Brain microvascular endothelial cell (primary cell): ENCODE results near the gene MYD88.

Experiments used
- DNase-seq: peaks from one replicate; pipeline ENCODE4 v3.0.0-alpha.2; 2020
- H3K27ac ChIP-seq: fragments of 250-450 bp; sonication (Bioruptor Pico); 2 replicates; pipeline ENCODE4 v1.5.1; 2020; ENCODE audit warnings: mild to moderate bottlenecking, moderate library complexity
- H3K27me3 ChIP-seq: fragments of 250-450 bp; sonication (Bioruptor Pico); replicated peaks from 2 replicates; pipeline ENCODE4 v1.5.1; 2020; ENCODE audit warnings: mild to moderate bottlenecking
- H3K36me3 ChIP-seq: fragments of 250-450 bp; sonication (Bioruptor Pico); replicated peaks from 2 replicates; pipeline ENCODE4 v1.5.1; 2020; ENCODE audit warnings: mild to moderate bottlenecking
- H3K4me3 ChIP-seq: 2 replicates; pipeline ENCODE4 v1.5.1; 2011; ENCODE audit warnings: low read depth, mild to moderate bottlenecking, control low read depth, low read length, moderate library complexity
- in situ Hi-C: cut with HindIII; loops from 2 replicates; pipeline ENCODE4 v1.10.0; 2017; ENCODE audit warnings: low sequenced_read_pairs, low pct_ligation_motif_present
- TF ChIP-seq, protein P1 (sequence below): IDR thresholded peaks from 2 replicates; pipeline ENCODE4 v1.5.1; 2011; ENCODE audit warnings: low read depth, mild to moderate bottlenecking, moderate library complexity, low read length, control low read depth, inconsistent platforms; ENCODE audit errors: missing control alignments

The MYD88 gene

GRCh38 chr3:38138349-38139190, at the start of gene MYD88:
Gene MYD88, plus strand, starts transcription at chr3:38138661. Its CDS starts 40 bp downstream, at chr3:38138701.
- peak within 1 kb of the TSS; percentile 82 for H3K4me3 ChIP-seq
- no peaks in the 10 kb centered on the region for H3K27me3 ChIP-seq
- in situ Hi-C loops = no loop called here
- peak; percentile 45 for DNase-seq
- H3K36me3 ChIP-seq = peaks cover 2% of the 10 kb centered on the region
- TF ChIP-seq, protein P1, sequence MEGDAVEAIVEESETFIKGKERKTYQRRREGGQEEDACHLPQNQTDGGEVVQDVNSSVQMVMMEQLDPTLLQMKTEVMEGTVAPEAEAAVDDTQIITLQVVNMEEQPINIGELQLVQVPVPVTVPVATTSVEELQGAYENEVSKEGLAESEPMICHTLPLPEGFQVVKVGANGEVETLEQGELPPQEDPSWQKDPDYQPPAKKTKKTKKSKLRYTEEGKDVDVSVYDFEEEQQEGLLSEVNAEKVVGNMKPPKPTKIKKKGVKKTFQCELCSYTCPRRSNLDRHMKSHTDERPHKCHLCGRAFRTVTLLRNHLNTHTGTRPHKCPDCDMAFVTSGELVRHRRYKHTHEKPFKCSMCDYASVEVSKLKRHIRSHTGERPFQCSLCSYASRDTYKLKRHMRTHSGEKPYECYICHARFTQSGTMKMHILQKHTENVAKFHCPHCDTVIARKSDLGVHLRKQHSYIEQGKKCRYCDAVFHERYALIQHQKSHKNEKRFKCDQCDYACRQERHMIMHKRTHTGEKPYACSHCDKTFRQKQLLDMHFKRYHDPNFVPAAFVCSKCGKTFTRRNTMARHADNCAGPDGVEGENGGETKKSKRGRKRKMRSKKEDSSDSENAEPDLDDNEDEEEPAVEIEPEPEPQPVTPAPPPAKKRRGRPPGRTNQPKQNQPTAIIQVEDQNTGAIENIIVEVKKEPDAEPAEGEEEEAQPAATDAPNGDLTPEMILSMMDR = peak; percentile 9
- peak within 1 kb of the TSS; percentile 75 for H3K27ac ChIP-seq

- no peaks in the 10 kb centered on the region for H3K36me3 ChIP-seq
- no peak for DNase-seq
- no peaks in the 10 kb centered on the region for H3K27me3 ChIP-seq
- TF ChIP-seq, protein P1 = no peak
- in situ Hi-C loops = no loop called here
- H3K4me3 ChIP-seq = no peak overlapping the region
- no peak overlapping the region for H3K27ac ChIP-seq
Measured at GRCh38 chr3:38089163-38089562, 49.3 kb upstream of the MYD88 start.

DNA sequence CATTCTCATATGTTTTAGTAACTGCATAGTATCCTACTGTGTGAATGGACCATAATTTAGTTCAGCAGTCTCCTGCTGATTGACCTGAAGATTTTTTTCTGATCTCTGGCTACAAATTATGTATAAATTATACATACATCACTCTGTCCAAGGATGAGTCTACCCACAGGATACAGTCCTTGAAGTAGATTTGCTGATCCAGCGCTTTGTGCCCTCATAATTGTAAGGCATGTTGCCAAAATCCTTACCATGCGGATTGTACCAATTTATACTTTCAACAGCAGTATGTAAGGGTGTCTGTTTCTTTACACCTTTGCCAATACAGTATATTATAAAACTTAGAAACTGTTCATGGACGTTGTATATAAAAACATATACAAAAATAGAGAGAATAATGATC, 48.0 kb upstream of the MYD88 start:
- TF ChIP-seq, protein P1 = no peak
- Histone ChIP-seq H3K27ac (no peak overlapping the region), H3K36me3 (no peaks in the 10 kb centered on the region)

DNA sequence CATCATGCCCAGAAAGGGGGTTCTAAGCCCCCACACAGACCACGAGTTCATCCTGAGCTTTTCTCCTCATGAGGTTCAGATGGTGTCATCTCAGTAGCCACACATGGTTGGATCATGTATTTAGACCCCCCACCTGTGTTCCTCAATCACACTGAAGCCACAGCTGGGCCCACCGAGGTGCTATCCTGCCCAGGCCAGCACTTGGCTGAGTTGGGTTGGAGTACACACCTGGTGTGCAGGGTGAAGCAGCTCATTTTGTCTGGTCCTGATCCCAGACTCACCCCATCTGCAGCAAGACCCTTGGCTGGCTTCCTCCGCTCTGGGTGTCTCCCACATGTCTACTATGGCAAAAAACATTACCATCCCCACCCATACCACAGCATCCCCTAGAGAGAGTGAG, 43.5 kb upstream of the MYD88 start:
- Histone ChIP-seq H3K36me3 (no peaks in the 10 kb centered on the region), H3K27me3 (peaks cover 1% of the 10 kb centered on the region), H3K4me3 (no peak overlapping the region), H3K27ac (no peak overlapping the region)
- DNase-seq = no peak
- TF ChIP-seq, protein P1 = no peak
- in situ Hi-C loops = no loop called here

More for the DNA sequence above, 48.0 kb upstream of the MYD88 start:
- in situ Hi-C loops = no loop called here
- H3K27me3 ChIP-seq = no peaks in the 10 kb centered on the region
- no peak overlapping the region for H3K4me3 ChIP-seq
- DNase-seq = no peak

DNA sequence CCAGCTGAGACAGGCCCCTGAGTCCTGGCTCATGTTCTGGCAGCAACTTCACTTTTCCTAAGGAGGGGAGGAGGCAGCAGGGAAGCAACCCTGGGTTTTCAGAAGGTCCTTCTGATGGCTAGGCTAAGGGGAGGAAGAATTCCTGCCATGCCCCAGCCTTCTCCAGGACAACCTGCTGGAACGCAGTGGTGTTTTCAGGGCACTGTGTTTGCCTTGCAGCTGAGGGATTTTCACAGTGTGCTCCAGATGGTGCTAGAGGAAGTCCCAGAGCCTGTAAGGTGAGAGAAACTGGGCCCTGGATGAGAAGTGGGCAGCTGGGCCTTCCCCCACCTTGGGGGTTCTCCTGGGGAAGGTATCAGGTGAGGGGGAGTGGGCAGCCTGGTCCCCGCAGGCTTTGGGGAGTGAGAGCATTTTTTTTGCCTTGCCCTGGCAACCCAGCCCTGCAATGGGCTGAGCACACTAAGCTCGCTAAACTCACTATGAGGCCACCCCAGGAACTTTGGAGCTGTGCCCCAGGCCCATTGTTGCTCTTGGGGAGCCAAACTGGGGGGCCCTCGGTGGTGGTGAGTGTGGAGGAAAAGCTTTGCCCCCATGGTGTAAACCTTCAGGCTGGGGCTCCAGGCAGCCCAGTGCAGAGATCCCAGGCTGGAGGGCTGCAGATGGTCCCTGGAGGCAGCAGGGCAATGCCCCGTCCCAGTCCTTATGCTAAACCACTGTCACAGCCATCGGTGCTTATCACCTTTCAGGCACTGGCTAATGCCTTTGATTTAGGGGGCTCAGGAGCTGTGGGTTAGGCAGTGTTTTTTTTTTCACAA, 42.6 kb upstream of the MYD88 start:
- peaks cover 5% of the 10 kb centered on the region for H3K27me3 ChIP-seq
- no peaks in the 10 kb centered on the region for H3K36me3 ChIP-seq
- H3K27ac ChIP-seq = no peak overlapping the region

More for the DNA sequence above, 42.6 kb upstream of the MYD88 start:
- no peak overlapping the region for H3K4me3 ChIP-seq
- in situ Hi-C loops = no loop called here
- TF ChIP-seq, protein P1 = no peak
- no peak for DNase-seq
